ENCODE measurements around the gene RAPH1. TPM values are rescaled to one million over a fixed set of nuclear protein-coding genes. Genes with fewer than 3 reads are reported as not detected.

The RAPH1 gene
- total RNA-seq, 1 experiment from 2014 or later: 126 TPM

GRCh38 chr2:203566161-203566560 lies 31.1 kb upstream of the RAPH1 start:
- intact Hi-C loops (cut with micrococcal nuclease; ENCODE audit: unreplicated experiment): no loop called here
- DNase-seq: no peak
- H3K4me3 Mint-ChIP-seq (ENCODE audit: low read depth, unreplicated experiment): no peak overlapping the region
- H3K27ac Mint-ChIP-seq (ENCODE audit: unreplicated experiment): no peak overlapping the region
- H3K27me3 Mint-ChIP-seq (ENCODE audit: unreplicated experiment): no peaks in the 10 kb centered on the region
- H3K36me3 Mint-ChIP-seq (ENCODE audit: insufficient read depth, unreplicated experiment): no peaks in the 10 kb centered on the region
- no peaks in the 10 kb centered on the region for H3K9me3 Mint-ChIP-seq (ENCODE audit: low read depth, unreplicated experiment)
- no TSS peak for BruUV-seq (replicated peaks)
- no peaks in the 10 kb centered on the region for H3K4me1 Mint-ChIP-seq (ENCODE audit: low read depth, unreplicated experiment)
- CTCF ChIA-PET: interaction anchor here (0.7 kb wide), 1 partner anchor 504 kb away, joined by 3 read pairs; no protein-coding TSS in a partner anchor
- TF ChIP-seq CTCF (IDR thresholded peaks at IDR 0.05; ENCODE audit: unreplicated experiment): no peak

- Mint-ChIP-seq H3K4me3 (ENCODE audit: low read depth, unreplicated experiment) (no peak overlapping the region), H3K36me3 (ENCODE audit: insufficient read depth, unreplicated experiment) (no peaks in the 10 kb centered on the region), H3K9me3 (ENCODE audit: low read depth, unreplicated experiment) (no peaks in the 10 kb centered on the region), H3K27me3 (ENCODE audit: unreplicated experiment) (no peaks in the 10 kb centered on the region), H3K27ac (ENCODE audit: unreplicated experiment) (no peak overlapping the region), H3K4me1 (ENCODE audit: low read depth, unreplicated experiment) (no peaks in the 10 kb centered on the region)
- no peak for TF ChIP-seq CTCF (IDR thresholded peaks at IDR 0.05; ENCODE audit: unreplicated experiment)
- intact Hi-C loops (cut with micrococcal nuclease; ENCODE audit: unreplicated experiment): no loop called here
- CTCF ChIA-PET: interaction anchor here (1.0 kb wide), 1 partner anchor 20 kb away, joined by 3 read pairs; no protein-coding TSS in a partner anchor
- no peak for DNase-seq
- BruUV-seq (replicated peaks): no TSS peak
Observed at GRCh38 chr2:203565076-203565475, 30.0 kb upstream of the RAPH1 start.

GRCh38 chr2:203562268-203562667 lies 27.2 kb upstream of the RAPH1 start:
- no peak for TF ChIP-seq CTCF (IDR thresholded peaks at IDR 0.05; ENCODE audit: unreplicated experiment)
- intact Hi-C loops (cut with micrococcal nuclease; ENCODE audit: unreplicated experiment): no loop called here
- Mint-ChIP-seq H3K4me3 (ENCODE audit: low read depth, unreplicated experiment) (no peak overlapping the region), H3K36me3 (ENCODE audit: insufficient read depth, unreplicated experiment) (no peaks in the 10 kb centered on the region), H3K4me1 (ENCODE audit: low read depth, unreplicated experiment) (no peaks in the 10 kb centered on the region), H3K9me3 (ENCODE audit: low read depth, unreplicated experiment) (no peaks in the 10 kb centered on the region), H3K27me3 (ENCODE audit: unreplicated experiment) (no peaks in the 10 kb centered on the region), H3K27ac (ENCODE audit: unreplicated experiment) (no peak overlapping the region)
- DNase-seq: no peak
- BruUV-seq (replicated peaks): no TSS peak
- CTCF ChIA-PET: no interaction called here

- DNase-seq: no peak
- H3K4me3 Mint-ChIP-seq (ENCODE audit: low read depth, unreplicated experiment): no peak overlapping the region
- H3K4me1 Mint-ChIP-seq (ENCODE audit: low read depth, unreplicated experiment): peaks cover 1% of the 10 kb centered on the region
- intact Hi-C loops (cut with micrococcal nuclease; ENCODE audit: unreplicated experiment): no loop called here
- no peak overlapping the region for H3K27ac Mint-ChIP-seq (ENCODE audit: unreplicated experiment)
- CTCF ChIA-PET: no interaction called here
- H3K36me3 Mint-ChIP-seq (ENCODE audit: insufficient read depth, unreplicated experiment): no peaks in the 10 kb centered on the region
- no peaks in the 10 kb centered on the region for H3K9me3 Mint-ChIP-seq (ENCODE audit: low read depth, unreplicated experiment)
- no peaks in the 10 kb centered on the region for H3K27me3 Mint-ChIP-seq (ENCODE audit: unreplicated experiment)
- no TSS peak for BruUV-seq (replicated peaks)
- no peak for TF ChIP-seq CTCF (IDR thresholded peaks at IDR 0.05; ENCODE audit: unreplicated experiment)
Observed at GRCh38 chr2:203559641-203560040, 24.5 kb upstream of the RAPH1 start.

Data from Calu3 (cell line).